ENCODE measurements around the gene GGCX.

The GGCX gene

GRCh38 chr2:85537600-85538506, 23.4 kb downstream of the GGCX start:
- peak; percentile 66 for DNase-seq (ENCODE audit: low read depth)
- peak overlapping the region; percentile 74 for H3K4me3 ChIP-seq (ENCODE audit: low read length)
- peak; percentile 66 for TF ChIP-seq CTCF (conservative IDR thresholded peaks at IDR 0.05; ENCODE audit: low read depth, low read length)

- no peak for TF ChIP-seq CTCF (conservative IDR thresholded peaks at IDR 0.05; ENCODE audit: low read depth, low read length)
- H3K4me3 ChIP-seq (ENCODE audit: low read length): no peak overlapping the region
- DNase-seq (ENCODE audit: low read depth): peak; percentile 56
Observed at GRCh38 chr2:85536479-85536878, 24.8 kb downstream of the GGCX start.

GRCh38 chr2:85534881-85535280, 26.4 kb downstream of the GGCX start:
- no peak for TF ChIP-seq CTCF (conservative IDR thresholded peaks at IDR 0.05; ENCODE audit: low read depth, low read length)
- DNase-seq (ENCODE audit: low read depth): no peak
- H3K4me3 ChIP-seq (ENCODE audit: low read length): no peak overlapping the region

- no peak for TF ChIP-seq CTCF (conservative IDR thresholded peaks at IDR 0.05; ENCODE audit: low read depth, low read length)
- DNase-seq (ENCODE audit: low read depth): no peak
Observed at GRCh38 chr2:85534099-85534498, 27.2 kb downstream of the GGCX start.

GRCh38 chr2:85531589-85531988, 29.7 kb downstream of the GGCX start:
- H3K4me3 ChIP-seq (ENCODE audit: low read length): no peak overlapping the region
- DNase-seq (ENCODE audit: low read depth): no peak

More at GRCh38 chr2:85534099-85534498, 27.2 kb downstream of the GGCX start:
- no peak overlapping the region for H3K4me3 ChIP-seq (ENCODE audit: low read length)

GRCh38 chr2:85529809-85530208, 31.5 kb downstream of the GGCX start:
- no peak for DNase-seq (ENCODE audit: low read depth)
- no peak overlapping the region for H3K4me3 ChIP-seq (ENCODE audit: low read length)
- no peak for TF ChIP-seq CTCF (conservative IDR thresholded peaks at IDR 0.05; ENCODE audit: low read depth, low read length)

More at GRCh38 chr2:85531589-85531988, 29.7 kb downstream of the GGCX start:
- TF ChIP-seq CTCF (conservative IDR thresholded peaks at IDR 0.05; ENCODE audit: low read depth, low read length): no peak

GRCh38 chr2:85528355-85528754, 32.9 kb downstream of the GGCX start:
- H3K4me3 ChIP-seq (ENCODE audit: low read length): no peak overlapping the region
- no peak for DNase-seq (ENCODE audit: low read depth)
- no peak for TF ChIP-seq CTCF (conservative IDR thresholded peaks at IDR 0.05; ENCODE audit: low read depth, low read length)
